VCaP (cell line): Measurements from ENCODE around the gene PSMB1.

Experiments
- H3K27ac ChIP-seq: fragments of 450-650 bp; 2 replicates; pipeline ENCODE4 v1.5.1; 2017
- TF ChIP-seq, protein P1 (sequence below): fragments of 450-650 bp; conservative IDR thresholded peaks from 2 replicates; pipeline ENCODE4 v1.5.1; 2017; ENCODE audit warnings: mild to moderate bottlenecking, moderate library complexity

Gene PSMB1

GRCh38 chr6:170554796-170555137 is 1.7 kb upstream of the PSMB1 start:
- peak overlapping the region; percentile 96 for H3K27ac ChIP-seq
- TF ChIP-seq, protein P1, sequence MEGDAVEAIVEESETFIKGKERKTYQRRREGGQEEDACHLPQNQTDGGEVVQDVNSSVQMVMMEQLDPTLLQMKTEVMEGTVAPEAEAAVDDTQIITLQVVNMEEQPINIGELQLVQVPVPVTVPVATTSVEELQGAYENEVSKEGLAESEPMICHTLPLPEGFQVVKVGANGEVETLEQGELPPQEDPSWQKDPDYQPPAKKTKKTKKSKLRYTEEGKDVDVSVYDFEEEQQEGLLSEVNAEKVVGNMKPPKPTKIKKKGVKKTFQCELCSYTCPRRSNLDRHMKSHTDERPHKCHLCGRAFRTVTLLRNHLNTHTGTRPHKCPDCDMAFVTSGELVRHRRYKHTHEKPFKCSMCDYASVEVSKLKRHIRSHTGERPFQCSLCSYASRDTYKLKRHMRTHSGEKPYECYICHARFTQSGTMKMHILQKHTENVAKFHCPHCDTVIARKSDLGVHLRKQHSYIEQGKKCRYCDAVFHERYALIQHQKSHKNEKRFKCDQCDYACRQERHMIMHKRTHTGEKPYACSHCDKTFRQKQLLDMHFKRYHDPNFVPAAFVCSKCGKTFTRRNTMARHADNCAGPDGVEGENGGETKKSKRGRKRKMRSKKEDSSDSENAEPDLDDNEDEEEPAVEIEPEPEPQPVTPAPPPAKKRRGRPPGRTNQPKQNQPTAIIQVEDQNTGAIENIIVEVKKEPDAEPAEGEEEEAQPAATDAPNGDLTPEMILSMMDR: no peak

DNA sequence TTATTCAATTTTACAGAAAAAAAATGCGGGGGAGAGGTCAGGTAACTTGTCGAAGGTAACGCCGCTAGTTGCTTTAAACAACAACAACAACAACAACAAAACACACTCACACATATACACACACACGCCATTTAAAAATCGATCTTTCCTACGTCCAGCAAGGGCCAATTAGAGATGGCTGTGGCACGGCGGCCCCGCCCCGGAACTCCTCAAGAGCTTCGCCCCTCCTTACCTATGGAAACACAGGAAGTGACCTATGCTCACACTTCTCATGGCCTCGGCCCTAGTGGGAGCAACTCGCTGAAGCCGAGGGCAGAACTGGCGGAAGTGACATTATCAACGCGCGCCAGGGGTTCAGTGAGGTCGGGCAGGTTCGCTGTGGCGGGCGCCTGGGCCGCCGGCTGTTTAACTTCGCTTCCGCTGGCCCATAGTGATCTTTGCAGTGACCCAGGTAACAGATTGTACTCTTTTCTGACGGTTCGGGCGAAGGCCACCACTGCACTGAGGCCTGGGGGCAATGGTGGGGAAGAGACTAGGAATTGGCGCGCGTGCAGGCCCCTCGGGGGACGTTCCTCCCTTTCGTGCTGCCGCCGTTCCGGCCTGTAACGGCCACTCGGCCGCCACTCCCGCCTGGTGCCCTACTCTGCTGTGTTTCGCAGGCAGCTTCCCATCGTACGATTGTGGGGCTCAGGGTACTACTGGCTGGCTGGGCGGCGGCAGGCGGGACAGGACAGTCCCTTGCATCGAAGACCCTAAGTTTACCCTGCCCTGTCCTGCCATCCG is 1.1 kb upstream of the PSMB1 start, which contains the start of gene TBP:
TSS of gene TBP (plus strand) at position 357 of the 783 bp plus-strand sequence. CDS start 2,661 bp downstream, outside the sequence.
- TF ChIP-seq, protein P1: no peak
- H3K27ac ChIP-seq: peak within 1 kb of the TSS; percentile 96

GRCh38 chr6:170553534-170554012 is 466 bp upstream of the PSMB1 start:
- peak overlapping the region; percentile 96 for H3K27ac ChIP-seq
- TF ChIP-seq, protein P1: no peak

GRCh38 chr6:170545405-170545804 is 7.7 kb downstream of the PSMB1 start:
- H3K27ac ChIP-seq: no peak overlapping the region
- TF ChIP-seq, protein P1: no peak

DNA sequence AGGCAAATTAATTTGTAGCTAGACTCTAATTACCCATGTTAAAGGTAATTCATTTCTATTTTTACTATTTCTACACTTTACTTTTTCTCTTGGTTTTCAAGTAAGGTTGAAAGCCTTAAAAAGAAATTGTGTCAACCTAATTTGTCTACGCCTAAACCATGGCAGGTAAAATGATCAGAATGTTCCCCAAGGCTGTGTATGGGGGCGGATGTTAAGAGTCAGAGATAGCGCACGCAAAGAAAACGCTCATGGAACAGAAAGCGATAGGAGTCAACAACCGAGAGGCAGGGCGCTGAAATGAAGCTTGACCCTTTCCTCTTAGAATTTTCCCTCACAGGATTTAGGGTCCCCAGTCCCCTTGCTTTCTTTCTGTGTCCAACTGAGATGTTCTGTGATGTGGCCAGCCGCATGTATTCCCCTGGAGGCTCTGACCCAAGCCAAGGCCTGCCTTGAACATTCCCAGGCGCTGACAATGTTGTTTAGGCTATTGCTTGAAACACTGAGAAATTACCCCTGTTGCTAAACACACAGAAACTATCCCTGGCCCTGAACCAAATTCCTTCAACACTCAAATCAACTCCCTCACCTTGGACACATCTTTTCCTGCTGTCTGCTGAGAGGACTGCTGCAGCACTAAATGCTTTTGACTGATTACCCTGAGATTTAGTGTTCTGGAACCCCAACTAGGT is 10.9 kb downstream of the PSMB1 start:
- H3K27ac ChIP-seq: no peak overlapping the region
- TF ChIP-seq, protein P1: no peak

- TF ChIP-seq, protein P1: no peak
- no peak overlapping the region for H3K27ac ChIP-seq
Measured at GRCh38 chr6:170537329-170537728, 15.8 kb downstream of the PSMB1 start.

GRCh38 chr6:170536671-170537070 is 16.4 kb downstream of the PSMB1 start:
- TF ChIP-seq, protein P1: no peak
- no peak overlapping the region for H3K27ac ChIP-seq
